A673 (cell line): Measurements from ENCODE around the gene SSC5D. TPM values are rescaled to one million over a fixed set of nuclear protein-coding genes. Genes with fewer than 3 reads are reported as not detected.

Experiments
- BruUV-seq: library from RNA; stranded (reverse); fragments of 400-500 nt; replicated peaks from 2 replicates; lab custom pipeline; 2021; lab: Mats Ljungman, UMichigan
- CTCF ChIA-PET: fragments of 300-600 bp; sonication (Branson Sonifier 250); formaldehyde crosslinking; loops from one replicate; lab custom pipeline; 2022; ENCODE audit warnings: antibody characterized with exemption; lab: Charles Lee
- POLR2A ChIA-PET: fragments of 300-600 bp; sonication (Branson Sonifier 250); formaldehyde crosslinking; loops from one replicate; lab custom pipeline; 2022; ENCODE audit warnings: antibody characterized with exemption; ENCODE audit not compliant: low non-redundant PET; lab: Charles Lee
- DNase-seq: peaks from one replicate; pipeline ENCODE4 v3.0.0-alpha.2; 2015; ENCODE audit warnings: low spot score
- H3K27ac ChIP-seq: fragments of 200-600 bp; sonication (generic); 2 replicates; pipeline ENCODE4 v1.5.1; 2016; ENCODE audit warnings: mixed run types, low read depth, mild to moderate bottlenecking, mixed read lengths, antibody characterized with exemption, low read length; ENCODE audit not compliant: poor library complexity, severe bottlenecking
- H3K27me3 ChIP-seq: fragments of 200-600 bp; sonication (generic); replicated peaks from 2 replicates; pipeline ENCODE4 v1.6.1; 2017; ENCODE audit warnings: mixed run types, low read depth, mild to moderate bottlenecking, mixed read lengths, antibody characterized with exemption, low read length; ENCODE audit not compliant: insufficient read depth, poor library complexity
- H3K36me3 ChIP-seq: fragments of 200-600 bp; sonication (generic); 2 replicates; pipeline ENCODE4 v1.6.1; 2016; ENCODE audit warnings: mixed run types, mild to moderate bottlenecking, mixed read lengths, antibody characterized with exemption, low read length; ENCODE audit not compliant: insufficient read depth, poor library complexity, severe bottlenecking
- H3K4me1 ChIP-seq: fragments of 200-600 bp; sonication (generic); 2 replicates; pipeline ENCODE4 v1.6.1; 2017; ENCODE audit warnings: mixed run types, mild to moderate bottlenecking, mixed read lengths, antibody characterized with exemption, low read length; ENCODE audit not compliant: insufficient read depth, poor library complexity, severe bottlenecking
- H3K4me3 ChIP-seq: fragments of 200-600 bp; sonication (generic); 2 replicates; pipeline ENCODE4 v1.5.1; 2016; ENCODE audit warnings: low read depth, mixed run types, mild to moderate bottlenecking, mixed read lengths, low read length; ENCODE audit not compliant: poor library complexity, severe bottlenecking
- H3K9me3 ChIP-seq: fragments of 200-600 bp; sonication (generic); 2 replicates; pipeline ENCODE4 v1.6.1; 2016; ENCODE audit warnings: mixed run types, low read depth, mild to moderate bottlenecking, mixed read lengths, antibody characterized with exemption, low read length; ENCODE audit not compliant: poor library complexity, severe bottlenecking
- EZH2 ChIP-seq: fragments of 200-600 bp; sonication (generic); IDR thresholded peaks from 2 replicates; pipeline ENCODE4 v1.6.1; 2017; ENCODE audit warnings: borderline replicate concordance, low read depth, mild to moderate bottlenecking, mixed read lengths, antibody characterized with exemption, low read length; ENCODE audit not compliant: poor library complexity, severe bottlenecking
- intact Hi-C: fragments of 100-400 bp; cut with micrococcal nuclease; formaldehyde crosslinking; loops from one replicate; pipeline ENCODE4 v1.10.0; 2022; ENCODE audit not compliant: unreplicated experiment
- total RNA-seq: library from RNA; stranded (reverse); gene quantifications from 2 replicates; pipeline ENCODE4 v1.2.3, GENCODE V29; 2021
- TF ChIP-seq, protein P1 (sequence below): fragments of 300-800, 200-600 bp; sonication (generic); conservative IDR thresholded peaks from 2 replicates; pipeline ENCODE4 v1.5.1; 2017; ENCODE audit warnings: low read depth, mild to moderate bottlenecking, antibody characterized with exemption, low read length, moderate library complexity, mixed read lengths

The SSC5D gene
- total RNA-seq, 1 experiment from 2014 or later: 1.4 TPM

DNA sequence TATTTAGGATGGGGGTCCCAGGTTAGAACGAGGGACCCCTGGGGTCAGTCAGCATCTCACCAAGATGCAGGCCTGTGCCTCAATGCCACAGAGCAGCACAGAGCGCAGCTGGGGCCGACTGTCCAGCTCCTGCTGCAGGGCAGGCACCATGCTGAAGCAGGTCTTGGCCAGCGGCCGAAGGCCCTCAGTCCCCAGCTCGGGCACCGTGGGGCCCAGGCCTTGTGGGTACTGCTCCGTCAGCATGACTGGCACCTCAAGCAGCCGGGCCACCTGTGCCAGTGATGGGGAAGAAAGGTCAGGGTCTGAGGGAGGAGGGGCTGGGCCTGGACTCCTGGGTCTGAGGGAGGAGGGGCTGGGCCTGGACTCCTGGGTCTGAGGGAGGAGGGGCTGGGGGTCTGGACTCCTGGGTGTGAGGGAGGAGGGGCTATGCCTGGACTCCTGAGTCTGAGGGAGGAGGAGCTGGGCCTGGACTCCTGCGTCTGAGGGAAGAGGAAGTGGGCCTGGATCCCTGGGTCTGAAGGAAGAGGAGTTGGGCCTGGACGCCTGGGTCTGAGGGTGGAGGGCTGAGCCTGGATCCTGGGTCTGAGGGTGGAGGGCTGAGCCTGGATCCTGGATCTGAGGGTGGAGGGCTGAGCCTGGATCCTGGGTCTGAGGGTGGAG lies 32.5 kb upstream of the SSC5D start:
- POLR2A ChIA-PET: no interaction called here
- Histone ChIP-seq H3K36me3 (no peaks in the 10 kb centered on the region), H3K27ac (no peak overlapping the region), H3K4me1 (peaks cover 41% of the 10 kb centered on the region), H3K9me3 (no peaks in the 10 kb centered on the region), H3K27me3 (peaks cover 18% of the 10 kb centered on the region), H3K4me3 (no peak overlapping the region)
- BruUV-seq: no TSS peak
- no peak for TF ChIP-seq EZH2
- TF ChIP-seq, protein P1, sequence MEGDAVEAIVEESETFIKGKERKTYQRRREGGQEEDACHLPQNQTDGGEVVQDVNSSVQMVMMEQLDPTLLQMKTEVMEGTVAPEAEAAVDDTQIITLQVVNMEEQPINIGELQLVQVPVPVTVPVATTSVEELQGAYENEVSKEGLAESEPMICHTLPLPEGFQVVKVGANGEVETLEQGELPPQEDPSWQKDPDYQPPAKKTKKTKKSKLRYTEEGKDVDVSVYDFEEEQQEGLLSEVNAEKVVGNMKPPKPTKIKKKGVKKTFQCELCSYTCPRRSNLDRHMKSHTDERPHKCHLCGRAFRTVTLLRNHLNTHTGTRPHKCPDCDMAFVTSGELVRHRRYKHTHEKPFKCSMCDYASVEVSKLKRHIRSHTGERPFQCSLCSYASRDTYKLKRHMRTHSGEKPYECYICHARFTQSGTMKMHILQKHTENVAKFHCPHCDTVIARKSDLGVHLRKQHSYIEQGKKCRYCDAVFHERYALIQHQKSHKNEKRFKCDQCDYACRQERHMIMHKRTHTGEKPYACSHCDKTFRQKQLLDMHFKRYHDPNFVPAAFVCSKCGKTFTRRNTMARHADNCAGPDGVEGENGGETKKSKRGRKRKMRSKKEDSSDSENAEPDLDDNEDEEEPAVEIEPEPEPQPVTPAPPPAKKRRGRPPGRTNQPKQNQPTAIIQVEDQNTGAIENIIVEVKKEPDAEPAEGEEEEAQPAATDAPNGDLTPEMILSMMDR: no peak
- intact Hi-C loops: no loop called here
- no peak for DNase-seq
- CTCF ChIA-PET: no interaction called here

DNA sequence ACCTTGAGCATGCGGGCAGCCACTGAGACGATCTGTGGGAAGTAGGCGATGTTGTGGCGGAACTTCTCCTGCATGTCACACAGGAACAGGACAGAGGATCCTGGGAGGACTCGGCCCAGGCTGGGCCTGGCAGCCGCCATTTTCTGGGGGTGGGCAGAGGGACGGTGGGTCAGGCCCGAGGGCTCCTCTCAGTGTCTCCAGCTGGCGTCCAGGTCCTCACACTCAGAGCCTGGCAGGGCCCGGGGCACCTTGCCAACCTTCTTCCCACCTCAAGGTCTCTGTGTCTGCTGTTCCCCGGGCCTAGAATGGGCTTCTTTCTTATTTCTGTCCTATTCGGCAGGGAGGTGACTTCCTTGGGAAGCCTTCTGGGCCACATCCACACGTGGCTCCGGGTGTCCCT lies 31.9 kb upstream of the SSC5D start:
- H3K27ac ChIP-seq: no peak overlapping the region
- POLR2A ChIA-PET: no interaction called here
- no peaks in the 10 kb centered on the region for H3K36me3 ChIP-seq
- peaks cover 11% of the 10 kb centered on the region for H3K27me3 ChIP-seq
- TF ChIP-seq, protein P1: no peak
- TF ChIP-seq EZH2: no peak
- H3K9me3 ChIP-seq: no peaks in the 10 kb centered on the region
- H3K4me1 ChIP-seq: peaks cover 45% of the 10 kb centered on the region
- intact Hi-C loops: no loop called here
- no peak for DNase-seq
- CTCF ChIA-PET: no interaction called here
- H3K4me3 ChIP-seq: no peak overlapping the region
- BruUV-seq: no TSS peak

DNA sequence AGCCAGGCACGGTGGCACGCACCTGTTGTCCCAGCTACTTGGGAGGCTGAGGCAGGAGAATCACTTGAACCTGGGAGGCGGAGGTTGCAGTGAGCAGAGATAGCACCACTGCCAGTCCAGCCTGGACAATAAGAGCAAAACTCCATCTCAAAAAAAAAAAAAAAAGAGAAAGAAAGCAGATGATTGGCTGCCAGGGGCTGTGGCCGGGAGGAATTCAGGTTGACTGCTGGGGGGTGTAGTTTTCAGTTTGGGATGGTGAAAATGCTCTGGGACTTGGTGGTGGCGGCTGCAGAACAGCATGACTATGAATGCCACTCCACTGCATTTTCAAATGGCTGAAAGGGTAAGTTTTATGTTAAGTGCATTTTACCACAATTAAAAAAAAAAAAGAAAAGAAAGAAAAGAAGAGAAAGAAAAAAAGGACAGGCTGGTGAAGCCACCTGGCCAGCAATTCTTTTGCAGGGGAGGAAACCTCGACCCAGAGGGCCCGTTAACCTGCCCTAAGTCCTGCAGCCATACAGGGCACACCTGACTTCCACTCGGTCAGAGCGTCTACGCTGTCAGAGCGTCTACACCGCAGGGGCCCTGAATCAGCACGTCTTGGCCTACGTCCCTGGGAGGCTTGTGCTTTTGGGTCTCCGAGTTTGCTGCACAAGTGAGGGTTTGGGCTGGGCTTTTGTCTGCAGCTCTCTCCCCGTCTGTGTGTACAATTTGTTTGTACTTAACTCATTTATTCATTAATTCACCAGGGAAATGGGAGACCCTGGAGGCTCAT lies 30.4 kb upstream of the SSC5D start:
- no peaks in the 10 kb centered on the region for H3K36me3 ChIP-seq
- DNase-seq: no peak
- no peaks in the 10 kb centered on the region for H3K27me3 ChIP-seq
- POLR2A ChIA-PET: no interaction called here
- H3K27ac ChIP-seq: no peak overlapping the region
- CTCF ChIA-PET: no interaction called here
- TF ChIP-seq EZH2: no peak
- TF ChIP-seq, protein P1: no peak
- no peak overlapping the region for H3K4me3 ChIP-seq
- intact Hi-C loops: no loop called here
- peaks cover 38% of the 10 kb centered on the region for H3K4me1 ChIP-seq
- H3K9me3 ChIP-seq: no peaks in the 10 kb centered on the region
- BruUV-seq: no TSS peak
